GM12878 (cell line): Measurements from ENCODE around the gene SORT1. TPM values are rescaled to one million over a fixed set of nuclear protein-coding genes. Genes with fewer than 3 reads are reported as not detected.

Source experiments
- ATAC-seq: fragments of 200-7000 bp; cut with Tn5 transposase; 3 replicates; pipeline ENCODE4 v1.9.1; 2020; ENCODE audit warnings: mild to moderate bottlenecking, moderate library complexity
- BruUV-seq: library from RNA; stranded (reverse); fragments of 400-500 nt; replicated peaks from 2 replicates; lab custom pipeline; 2021; lab: Mats Ljungman, UMichigan
- CTCF ChIA-PET: fragments of 300-600 bp; sonication (Branson Sonifier 250); formaldehyde crosslinking; extraction: SDS; loops from one replicate; lab custom pipeline; 2021; ENCODE audit warnings: inconsistent platforms; lab: Yijun Ruan, JAX
- POLR2A ChIA-PET: fragments of 350-600 bp; formaldehyde crosslinking; extraction: SDS; loops from one replicate; lab custom pipeline; 2021; ENCODE audit warnings: inconsistent platforms; lab: Charles Lee
- RAD21 ChIA-PET: fragments of 300-600 bp; sonication (Branson Sonifier 250); formaldehyde crosslinking; loops from one replicate; lab custom pipeline; 2023; ENCODE audit warnings: antibody characterized with exemption; ENCODE audit not compliant: unreplicated experiment; lab: Charles Lee
- SMC1A ChIA-PET: fragments of 300-600 bp; sonication (Branson Sonifier 250); formaldehyde crosslinking; loops from one replicate; lab custom pipeline; 2023; ENCODE audit not compliant: unreplicated experiment, uncharacterized antibody; lab: Charles Lee
- DNase-seq: peaks from one replicate; pipeline ENCODE4 v3.0.0-alpha.2; 2011; ENCODE audit warnings: low read depth, low spot score
- FAIRE-seq: peaks from 3 replicates; lab custom pipeline; 2011; peaks lifted over from hg19 to GRCh38; lab: Jason Lieb, UNC
- H2AFZ ChIP-seq: 2 replicates; pipeline ENCODE4 v1.6.0; 2011; ENCODE audit warnings: low read depth, low read length, control low read depth; ENCODE audit not compliant: control insufficient read depth
- H3K27ac ChIP-seq: 2 replicates; pipeline ENCODE4 v1.5.1; 2011; ENCODE audit warnings: control low read depth; ENCODE audit not compliant: control insufficient read depth, insufficient read depth
- H3K27me3 ChIP-seq, 2 experiments: replicated peaks in 1 of 2; 2 replicates each; pipeline versions ENCODE4 v1.6.0 to v1.6.1; 2011; ENCODE audit warnings: low read length in 1 of 2; ENCODE audit not compliant: control insufficient read depth in 2 of 2, insufficient read depth in 2 of 2
- H3K36me3 ChIP-seq, 2 experiments: 2 replicates each; pipeline ENCODE4 v1.5.1; 2011; ENCODE audit warnings: low read length in 1 of 2; ENCODE audit not compliant: control insufficient read depth in 2 of 2, insufficient read depth in 2 of 2
- H3K4me1 ChIP-seq: 2 replicates; pipeline ENCODE4 v1.6.1; 2011; ENCODE audit warnings: mild to moderate bottlenecking, low read length, moderate library complexity, mixed read lengths; ENCODE audit not compliant: control insufficient read depth, insufficient read depth
- H3K4me2 ChIP-seq: 2 replicates; pipeline ENCODE4 v1.6.0; 2011; ENCODE audit warnings: control low read depth; ENCODE audit not compliant: control insufficient read depth, insufficient read depth
- H3K4me3 ChIP-seq: fragments of 200-600 bp; sonication (generic); 2 replicates; pipeline ENCODE4 v1.5.1; 2016
- H3K79me2 ChIP-seq: 2 replicates; pipeline ENCODE4 v1.6.0; 2011; ENCODE audit warnings: low read length; ENCODE audit not compliant: control insufficient read depth, insufficient read depth
- H3K9ac ChIP-seq: 2 replicates; pipeline ENCODE4 v1.8.0; 2011; ENCODE audit warnings: low read length, control low read depth, mixed read lengths; ENCODE audit not compliant: control insufficient read depth, insufficient read depth
- H3K9me3 ChIP-seq: replicated peaks from 3 replicates; pipeline ENCODE4 v1.5.1; 2011; ENCODE audit warnings: mild to moderate bottlenecking, low read length; ENCODE audit not compliant: control insufficient read depth, insufficient read depth
- H4K20me1 ChIP-seq: 2 replicates; pipeline ENCODE4 v1.6.0; 2011; ENCODE audit not compliant: control insufficient read depth, insufficient read depth
- CHD1 ChIP-seq: IDR thresholded peaks from 2 replicates; pipeline ENCODE4 v1.6.1; 2012; ENCODE audit warnings: low read depth, low read length, improper control_type of control experiment
- ELK1 ChIP-seq: IDR thresholded peaks from 2 replicates; pipeline ENCODE4 v1.6.1; 2012; ENCODE audit warnings: low read depth, low read length, improper control_type of control experiment
- ETV6 ChIP-seq, 2 experiments: fragments of 450-650 bp in 1 of 2; IDR thresholded peaks in 1 of 2; conservative IDR thresholded peaks in 1 of 2; 2 replicates each; pipeline ENCODE4 v1.6.1; 2014; ENCODE audit warnings: antibody characterized with exemption in 1 of 2, borderline replicate concordance in 1 of 2, low read depth in 1 of 2, mild to moderate bottlenecking in 1 of 2, moderate library complexity in 1 of 2
- HCFC1 ChIP-seq: fragments of 150-350 bp; IDR thresholded peaks from 2 replicates; pipeline ENCODE4 v1.6.1; 2014; ENCODE audit warnings: low read length
- LARP7 ChIP-seq: fragments of 450-650 bp; IDR thresholded peaks from 2 replicates; pipeline ENCODE4 v1.6.1; 2017; ENCODE audit warnings: mild to moderate bottlenecking
- NRF1 ChIP-seq: conservative IDR thresholded peaks from 2 replicates; pipeline ENCODE4 v1.6.1; 2011; ENCODE audit warnings: mild to moderate bottlenecking, low read depth, low read length, improper control_type of control experiment
- POLR2A ChIP-seq: IDR thresholded peaks from 2 replicates; pipeline ENCODE4 v1.6.1; 2011; ENCODE audit warnings: low read depth, mild to moderate bottlenecking, low read length
- STAT3 ChIP-seq: IDR thresholded peaks from 2 replicates; pipeline ENCODE4 v1.6.1; 2011; ENCODE audit warnings: low read depth, low read length, improper control_type of control experiment
- TCF3 ChIP-seq: IDR thresholded peaks from 2 replicates; pipeline ENCODE4 v1.6.1; 2012; ENCODE audit warnings: low read depth, mild to moderate bottlenecking, low read length, borderline replicate concordance; ENCODE audit not compliant: insufficient read depth
- WGBS: methylation state at CpG from one replicate; pipeline ENCODE4 v1.1.6; 2016; ENCODE audit warnings: low lambda C conversion rate; ENCODE audit not compliant: insufficient replicate concordance, insufficient coverage; ENCODE audit errors: missing lambda C conversion rate; 5-methylcytosine and 5-hydroxymethylcytosine counted together
- in situ Hi-C: fragments of 300-500 bp; cut with MboI; formaldehyde crosslinking; loops from 9 replicates; pipeline ENCODE4 v1.14.3; 2018; ENCODE audit warnings: mixed read lengths
- intact Hi-C: fragments of 100-400 bp; cut with micrococcal nuclease; formaldehyde crosslinking; loops from one replicate; pipeline ENCODE4 v1.14.2; 2022; ENCODE audit not compliant: unreplicated experiment
- polyA plus RNA-seq, 11 experiments: library from polyadenylated mRNA; depleted of rRNA in 4 of 11; unstranded in 6 of 11; stranded (reverse) in 5 of 11; fragments of >200 nt; fragmentation: Nextera tagmentation in 4 of 11; fragmentation: Illumina TruSeq in 1 of 11; extraction: Ambion mirVana in 4 of 11; extraction: Trizol in 1 of 11; gene quantifications; 1 replicate in 1 of 11; 2 replicates in 10 of 11; pipeline versions ENCODE4 v1.2.1 to v1.2.3, GENCODE V29; 2011 to 2016; ENCODE audit warnings: inconsistent platforms in 2 of 11, missing spikeins in 2 of 11, low read depth in 1 of 11
- total RNA-seq, 4 experiments: library from RNA; depleted of rRNA in 3 of 4; stranded (reverse); fragments of >200 nt in 3 of 4; fragmentation: Illumina TruSeq in 1 of 4; extraction: Trizol in 1 of 4; gene quantifications; 2 replicates each; pipeline versions ENCODE4 v1.2.1 to v1.2.3, GENCODE V29; 2013 to 2021
- TF ChIP-seq, protein P1 (sequence below): IDR thresholded peaks from 2 replicates; pipeline ENCODE4 v1.6.1; 2012; ENCODE audit warnings: low read depth, low read length, improper control_type of control experiment
- TF ChIP-seq, protein P2 (sequence below): fragments of 450-650 bp; IDR thresholded peaks from 2 replicates; pipeline ENCODE4 v1.6.1; 2017; ENCODE audit warnings: antibody characterized with exemption, mild to moderate bottlenecking, moderate library complexity

Gene SORT1
- total and polyA plus RNA-seq, 10 of the 15 experiments (the other 5 are each of a cell fraction or from before 2014, with no cell fraction given): 0.06 to 1.9 (median 0.33) TPM; not detected in 1

- TF ChIP-seq ETV6 (conservative IDR thresholded peaks at IDR 0.05 in 1 of 2, IDR thresholded peaks at IDR 0.05 in 1 of 2; ENCODE audit: borderline replicate concordance in 1 of 2, low read depth in 1 of 2) (no peak), CHD1 (no peak)
Observed at GRCh38 chr1:109370712-109371340, 26.9 kb downstream of the SORT1 start (continued).

GRCh38 chr1:109369167-109369746 lies 28.5 kb downstream of the SORT1 start:
- intact Hi-C loops (no loop called here), in situ Hi-C loops (no loop called here)
- SMC1A ChIA-PET: no interaction called here
- H3K36me3 ChIP-seq: no peaks in the 10 kb centered on the region
- H3K79me2 ChIP-seq: no peaks in the 10 kb centered on the region
- H3K4me3 ChIP-seq: no peak overlapping the region
- CTCF ChIA-PET: no interaction called here
- no peak overlapping the region for H3K27ac ChIP-seq
- FAIRE-seq: no peak
- no TSS peak for BruUV-seq
- POLR2A ChIA-PET: no interaction called here
- DNase-seq: no peak
- H4K20me1 ChIP-seq: no peaks in the 10 kb centered on the region
- TF ChIP-seq STAT3: no peak
- TF ChIP-seq NRF1: no peak
- no peak for TF ChIP-seq LARP7
- no peak for TF ChIP-seq TCF3
- TF ChIP-seq, protein P1, sequence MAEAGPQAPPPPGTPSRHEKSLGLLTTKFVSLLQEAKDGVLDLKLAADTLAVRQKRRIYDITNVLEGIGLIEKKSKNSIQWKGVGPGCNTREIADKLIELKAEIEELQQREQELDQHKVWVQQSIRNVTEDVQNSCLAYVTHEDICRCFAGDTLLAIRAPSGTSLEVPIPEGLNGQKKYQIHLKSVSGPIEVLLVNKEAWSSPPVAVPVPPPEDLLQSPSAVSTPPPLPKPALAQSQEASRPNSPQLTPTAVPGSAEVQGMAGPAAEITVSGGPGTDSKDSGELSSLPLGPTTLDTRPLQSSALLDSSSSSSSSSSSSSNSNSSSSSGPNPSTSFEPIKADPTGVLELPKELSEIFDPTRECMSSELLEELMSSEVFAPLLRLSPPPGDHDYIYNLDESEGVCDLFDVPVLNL: no peak
- no peak for TF ChIP-seq POLR2A
- TF ChIP-seq, protein P2, sequence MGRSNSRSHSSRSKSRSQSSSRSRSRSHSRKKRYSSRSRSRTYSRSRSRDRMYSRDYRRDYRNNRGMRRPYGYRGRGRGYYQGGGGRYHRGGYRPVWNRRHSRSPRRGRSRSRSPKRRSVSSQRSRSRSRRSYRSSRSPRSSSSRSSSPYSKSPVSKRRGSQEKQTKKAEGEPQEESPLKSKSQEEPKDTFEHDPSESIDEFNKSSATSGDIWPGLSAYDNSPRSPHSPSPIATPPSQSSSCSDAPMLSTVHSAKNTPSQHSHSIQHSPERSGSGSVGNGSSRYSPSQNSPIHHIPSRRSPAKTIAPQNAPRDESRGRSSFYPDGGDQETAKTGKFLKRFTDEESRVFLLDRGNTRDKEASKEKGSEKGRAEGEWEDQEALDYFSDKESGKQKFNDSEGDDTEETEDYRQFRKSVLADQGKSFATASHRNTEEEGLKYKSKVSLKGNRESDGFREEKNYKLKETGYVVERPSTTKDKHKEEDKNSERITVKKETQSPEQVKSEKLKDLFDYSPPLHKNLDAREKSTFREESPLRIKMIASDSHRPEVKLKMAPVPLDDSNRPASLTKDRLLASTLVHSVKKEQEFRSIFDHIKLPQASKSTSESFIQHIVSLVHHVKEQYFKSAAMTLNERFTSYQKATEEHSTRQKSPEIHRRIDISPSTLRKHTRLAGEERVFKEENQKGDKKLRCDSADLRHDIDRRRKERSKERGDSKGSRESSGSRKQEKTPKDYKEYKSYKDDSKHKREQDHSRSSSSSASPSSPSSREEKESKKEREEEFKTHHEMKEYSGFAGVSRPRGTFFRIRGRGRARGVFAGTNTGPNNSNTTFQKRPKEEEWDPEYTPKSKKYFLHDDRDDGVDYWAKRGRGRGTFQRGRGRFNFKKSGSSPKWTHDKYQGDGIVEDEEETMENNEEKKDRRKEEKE: no peak
- no peak for TF ChIP-seq HCFC1
- TF ChIP-seq ELK1: no peak
- WGBS: 59% methylated on average over 6 of the region's 6 CpGs
- peaks cover 9% of the 10 kb centered on the region; the same call in 1 of the 2 replicates for H3K4me1 ChIP-seq
- RAD21 ChIA-PET: no interaction called here
- H3K9me3 ChIP-seq: no peaks in the 10 kb centered on the region
- H3K4me2 ChIP-seq: no peak overlapping the region
- ATAC-seq: no peak
- H3K27me3 ChIP-seq: no peaks in the 10 kb centered on the region
- no peak overlapping the region for H2AFZ ChIP-seq
- H3K9ac ChIP-seq: no peak overlapping the region
